GM19035 (cell line): ENCODE results near the gene MRC2.
"Not testable (repeated sequence)": the region's sequence is repeated elsewhere in the genome, so short reads cannot be mapped to it uniquely, and the experiment has no call there.

Source experiments
- ATAC-seq: cut with Tn5 transposase; IDR thresholded peaks from one replicate; pipeline ENCODE4 v1.9.1; 2021; ENCODE audit not compliant: unreplicated experiment

The MRC2 gene

DNA sequence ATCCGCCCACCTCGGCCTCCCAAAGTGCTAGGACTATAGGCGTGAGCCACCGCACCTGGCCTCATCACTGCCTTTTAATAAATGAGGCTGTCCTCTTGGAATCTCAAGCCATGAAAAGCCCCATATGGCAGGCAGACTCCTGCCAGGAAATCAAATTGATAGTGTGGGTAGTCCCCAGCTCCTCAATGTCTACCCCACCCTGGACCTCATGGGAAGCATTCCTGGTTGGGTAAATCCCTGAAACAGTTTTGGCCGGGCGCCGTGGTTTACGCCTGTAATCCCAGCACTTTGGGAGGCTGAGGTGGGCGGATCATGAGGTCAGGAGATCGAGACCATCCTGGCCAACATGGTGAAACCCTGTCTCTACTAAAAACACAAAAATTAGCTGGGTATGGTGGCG, 71.0 kb downstream of the MRC2 start:
- ATAC-seq, result not testable (repeated sequence)

DNA sequence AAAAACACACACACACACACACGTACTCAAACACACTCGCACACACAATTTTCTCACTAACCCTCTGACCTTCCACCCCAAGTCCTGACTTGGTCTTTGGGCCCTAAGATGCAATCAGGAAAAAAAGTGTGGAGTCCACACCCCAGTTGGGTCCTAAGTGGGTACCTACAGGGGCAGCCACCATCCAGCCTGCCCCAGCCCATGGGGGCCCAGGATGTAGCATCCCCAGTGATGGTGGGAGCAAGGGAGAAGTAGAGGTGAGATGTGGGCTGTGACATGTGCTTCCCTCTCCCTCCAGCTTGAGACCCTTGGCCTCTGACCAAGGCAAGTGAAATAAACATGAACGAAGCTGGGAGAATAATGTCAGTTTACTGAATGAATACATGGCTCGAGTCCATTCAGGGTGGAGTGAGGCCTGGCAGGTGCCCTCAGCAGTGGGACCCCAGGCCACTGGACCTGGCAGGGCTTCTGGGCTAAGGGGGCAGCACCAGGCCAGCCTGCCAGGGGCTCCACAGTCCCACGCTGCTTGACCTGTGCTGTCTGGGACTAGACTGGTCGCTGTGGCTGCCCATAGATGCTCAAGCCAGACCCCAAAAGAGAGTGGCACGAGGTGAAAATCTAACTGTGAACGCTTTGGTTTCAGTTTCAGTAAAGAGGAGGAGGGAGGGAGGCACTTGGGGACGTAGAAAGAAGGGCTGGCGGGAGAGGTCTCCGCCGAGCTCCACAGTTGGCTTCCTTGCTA, 73.7 kb downstream of the MRC2 start:
- no peak for ATAC-seq

DNA sequence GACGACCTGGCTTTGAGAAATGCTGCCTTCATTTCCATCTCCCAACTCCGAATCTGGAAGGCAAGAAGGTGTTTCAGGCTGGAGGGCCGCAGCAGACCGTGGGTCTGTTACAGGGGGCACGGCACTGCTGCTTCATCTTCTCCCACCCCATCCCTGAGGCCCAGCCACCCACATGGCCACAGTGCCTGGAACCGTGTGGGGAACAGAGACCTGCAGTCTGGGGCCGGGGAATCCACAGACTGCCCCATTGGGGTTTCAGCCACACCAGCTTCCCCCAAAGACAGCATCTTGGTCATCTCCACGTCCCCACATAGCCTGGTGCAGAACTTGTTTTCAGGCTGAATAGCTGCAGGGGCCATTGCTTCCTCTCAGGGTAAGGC, 74.2 kb downstream of the MRC2 start:
- no peak for ATAC-seq

DNA sequence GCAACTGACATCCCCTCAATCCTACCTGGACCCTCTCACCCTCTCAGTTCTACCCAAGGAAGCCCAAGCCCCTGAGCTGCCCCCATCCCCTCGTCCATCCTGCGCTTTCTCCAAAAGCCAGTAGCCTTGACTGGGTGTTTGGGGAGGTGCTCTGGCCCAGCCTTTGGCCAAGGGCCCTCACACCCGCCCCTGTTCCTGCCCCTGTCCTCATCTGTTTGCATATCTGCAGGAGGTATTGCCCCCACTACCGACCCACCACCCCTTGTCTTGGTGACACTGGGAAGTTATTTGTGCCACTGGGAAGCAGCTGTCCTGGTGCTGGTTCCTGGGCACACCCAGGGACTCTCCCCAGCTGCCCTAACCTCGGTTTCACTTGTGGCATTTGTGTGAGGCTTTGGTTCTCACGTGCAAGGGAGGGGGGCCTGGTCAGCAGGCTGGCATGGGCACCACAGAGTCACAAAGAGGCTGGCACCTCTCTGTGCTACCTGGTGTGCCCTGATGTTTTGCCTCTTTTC, 75.3 kb downstream of the MRC2 start:
- ATAC-seq, result no peak

DNA sequence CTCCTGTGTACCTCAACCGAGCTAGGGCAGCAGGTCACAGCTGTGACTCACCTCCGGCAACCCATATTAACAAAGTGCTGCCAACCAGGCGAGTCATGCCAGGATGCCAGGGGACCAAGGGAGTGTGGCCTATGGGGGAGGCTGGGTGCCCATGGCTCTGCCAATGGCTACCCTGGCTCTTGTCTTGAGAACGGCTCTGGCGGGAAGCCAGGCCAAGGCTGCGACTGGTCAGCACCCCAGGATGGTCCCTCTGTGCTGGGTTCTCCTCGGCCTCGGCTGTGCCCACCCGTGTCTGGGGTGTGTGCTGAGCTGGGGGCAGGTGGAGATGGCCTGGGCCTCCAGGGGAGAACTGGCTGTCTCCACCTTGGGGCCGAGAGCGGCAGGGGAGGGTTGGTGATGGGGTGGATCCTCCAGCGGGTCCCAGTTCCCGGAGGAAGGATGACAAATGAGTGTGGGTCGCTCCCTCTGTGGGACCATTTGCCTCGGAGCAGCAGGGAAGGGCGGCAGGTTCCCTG, 75.8 kb downstream of the MRC2 start:
- ATAC-seq, result peak; percentile 6

DNA sequence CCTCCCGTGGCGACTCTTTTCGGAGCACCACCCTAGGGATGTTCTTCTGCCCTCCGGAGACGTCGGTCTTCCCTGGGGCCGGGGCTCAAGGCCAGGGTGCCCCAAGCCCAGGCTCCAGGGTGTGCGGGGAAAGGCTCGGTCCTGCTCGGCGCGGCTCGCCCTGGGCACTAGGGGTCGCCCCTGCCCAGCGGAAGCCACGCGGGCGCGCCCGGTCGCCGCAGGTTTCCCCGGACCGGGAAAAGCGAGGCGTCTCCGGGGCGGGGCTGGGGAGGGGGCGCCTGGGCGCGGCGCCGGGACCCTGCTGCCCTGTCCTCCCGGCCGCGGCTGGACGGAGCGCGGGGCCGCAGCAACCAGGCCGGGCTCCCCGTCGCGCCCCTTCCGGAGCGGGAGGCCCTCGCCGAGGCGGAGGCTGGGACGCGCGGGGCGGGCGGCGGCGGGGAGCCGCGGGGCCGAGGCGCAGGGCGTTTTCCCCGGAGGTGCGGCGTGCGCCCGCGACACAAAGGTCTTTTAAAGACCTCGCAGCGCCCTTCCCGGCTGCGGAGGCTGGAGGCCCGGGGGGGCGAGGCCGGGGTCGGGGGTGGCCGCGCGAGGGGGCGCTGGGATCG, 76.4 kb downstream of the MRC2 start:
- peak; percentile 87 for ATAC-seq

DNA sequence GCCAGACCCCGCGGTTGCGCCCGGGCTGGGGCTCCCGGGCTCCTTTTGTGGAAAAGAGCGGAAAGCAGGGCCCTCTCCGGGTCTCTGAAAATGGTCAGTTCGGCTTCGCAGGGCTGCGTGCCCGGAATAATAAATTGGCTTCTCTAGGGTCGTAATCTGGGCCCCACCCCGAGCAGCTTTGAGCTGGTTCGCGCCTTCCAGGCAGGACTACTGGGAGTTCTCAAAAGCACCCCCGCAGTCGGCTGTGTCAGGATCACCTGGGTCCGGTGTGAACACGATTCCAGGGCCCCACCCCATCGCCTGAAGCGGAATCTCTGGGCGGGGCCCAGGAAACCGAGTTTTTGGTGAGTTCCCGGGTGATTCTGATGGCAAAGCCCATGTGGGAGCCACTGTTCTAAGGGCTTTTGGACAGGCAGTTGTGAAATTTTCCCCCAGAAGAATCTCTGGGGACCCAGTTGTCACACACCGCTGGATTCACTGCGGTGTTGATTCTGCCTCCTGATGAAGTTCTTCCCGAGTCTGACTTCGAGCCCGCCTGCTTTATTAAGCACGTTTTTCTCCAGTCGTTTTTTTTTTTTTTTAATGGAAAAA, 77.0 kb downstream of the MRC2 start:
- ATAC-seq, result no peak

DNA sequence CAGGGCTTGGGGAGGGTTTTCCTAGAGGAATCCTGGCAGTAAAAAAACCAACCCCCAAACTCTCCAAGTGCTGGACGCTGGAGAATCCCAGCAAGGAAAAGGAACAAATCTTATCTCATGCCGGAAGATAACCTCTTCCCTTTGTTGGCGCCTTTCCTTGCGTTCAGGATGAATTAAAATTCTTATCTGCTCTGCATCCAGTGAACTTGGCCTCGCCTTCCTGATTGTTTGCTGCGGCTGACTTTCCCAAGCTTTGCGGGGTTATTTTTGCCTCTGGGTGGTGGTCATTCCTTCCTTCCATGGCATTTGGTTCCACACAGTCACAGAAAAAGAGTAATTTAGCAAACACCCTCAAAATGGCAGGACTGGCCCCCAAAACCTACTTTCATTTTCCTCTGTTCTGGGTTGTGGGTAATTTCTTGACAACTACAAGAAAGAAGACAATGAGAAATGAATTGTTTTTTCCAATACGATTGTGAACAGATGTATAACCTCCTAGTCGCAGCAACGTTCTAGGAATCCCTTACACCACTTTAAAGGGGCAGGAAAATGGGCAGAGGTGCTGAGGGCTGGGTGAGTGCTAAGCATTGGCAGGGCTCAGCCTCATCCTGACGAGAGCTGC, 77.8 kb downstream of the MRC2 start:
- no peak for ATAC-seq

DNA sequence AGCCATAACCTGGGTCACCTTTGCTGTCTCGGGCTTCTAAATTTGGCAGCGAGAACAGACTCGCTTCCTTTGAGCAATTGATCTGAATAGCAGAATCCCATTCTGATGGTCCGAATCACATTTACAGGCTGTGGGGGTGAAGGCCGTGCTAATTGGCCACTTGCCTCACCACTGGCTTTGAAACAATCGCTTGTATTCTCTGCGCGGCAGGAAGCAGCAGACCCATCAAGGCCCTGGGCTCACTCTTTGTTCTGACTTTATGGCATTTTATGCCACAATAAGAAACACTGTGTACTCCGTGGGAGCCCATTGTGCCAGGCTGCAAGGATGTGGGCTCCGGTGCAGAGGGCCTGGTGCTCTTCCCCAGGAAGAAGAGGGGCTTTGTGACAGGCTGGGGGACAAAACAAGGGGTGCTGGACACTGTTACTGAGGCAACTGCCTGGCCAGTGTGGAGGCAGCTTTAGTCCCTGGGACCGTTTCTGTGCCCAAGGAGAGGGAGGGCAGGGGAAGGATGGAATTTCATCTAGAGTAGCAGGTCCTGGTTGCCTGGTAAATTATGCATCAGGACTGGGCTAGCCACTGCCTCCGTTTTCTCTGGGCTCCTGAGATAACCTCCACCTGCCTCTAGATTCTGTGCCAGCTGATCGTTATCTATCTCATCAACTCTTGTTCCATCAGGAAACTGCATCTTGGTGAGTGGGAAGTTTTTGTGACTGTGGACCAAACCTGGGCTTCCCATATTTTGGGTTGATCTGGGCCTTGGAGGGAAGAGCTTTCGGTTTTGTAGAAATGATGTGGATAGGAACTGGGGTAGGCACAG, 78.5 kb downstream of the MRC2 start:
- ATAC-seq, result no peak

DNA sequence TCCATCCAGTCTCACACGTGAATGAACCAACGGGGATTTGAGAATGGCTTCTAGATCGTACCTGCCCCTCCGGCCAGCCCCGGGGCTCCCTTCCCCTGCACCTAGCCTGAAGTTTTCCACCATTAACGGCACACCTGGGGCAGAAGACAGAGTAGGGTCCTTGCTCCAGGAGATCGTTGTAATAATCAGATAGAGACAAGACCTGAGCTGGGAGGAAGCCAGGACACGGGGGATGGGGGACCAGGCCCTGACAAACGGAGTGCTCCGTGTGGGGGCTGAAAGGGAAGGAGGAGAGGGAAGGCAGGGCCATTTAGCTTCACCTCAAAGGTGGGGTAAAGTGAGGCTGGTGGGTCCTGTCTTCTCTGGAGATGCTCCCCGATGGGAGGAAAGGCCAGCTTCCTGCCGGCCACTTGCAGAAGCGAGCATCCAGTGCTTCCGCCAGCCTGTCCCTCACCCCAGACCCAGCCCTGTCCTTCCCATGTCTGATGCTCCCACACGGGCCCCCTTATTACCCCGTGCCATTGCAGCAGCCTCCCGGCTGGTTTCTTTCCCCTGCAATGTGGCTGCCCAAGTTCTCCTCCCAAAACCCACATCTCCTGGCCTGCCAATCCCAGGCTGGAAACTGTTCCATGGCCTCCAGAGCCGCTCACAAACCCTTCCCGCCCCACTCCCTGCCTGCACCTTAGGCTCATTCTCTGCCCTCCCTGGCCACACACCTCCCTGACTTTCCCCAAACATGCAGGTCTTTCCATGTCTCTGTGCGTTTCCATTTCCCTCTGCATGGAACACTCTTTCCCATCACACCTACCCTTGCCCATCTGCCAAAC, 79.3 kb downstream of the MRC2 start:
- ATAC-seq, result no peak

DNA sequence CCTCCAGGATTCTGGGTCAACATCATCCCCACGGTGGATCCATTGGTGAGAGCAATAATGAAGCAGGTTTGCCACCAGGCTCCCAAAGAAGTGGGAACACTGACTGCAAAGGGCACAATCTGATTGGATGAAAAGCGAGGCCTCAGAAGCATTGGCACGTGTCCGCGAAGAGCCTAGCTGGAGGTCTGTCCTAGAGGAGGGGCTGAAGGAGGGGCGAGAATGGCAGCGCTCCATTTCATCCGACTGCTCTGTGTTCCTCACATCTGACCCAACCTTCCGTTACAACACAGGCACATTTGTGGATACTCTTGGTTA, 79.9 kb downstream of the MRC2 start:
- no peak for ATAC-seq

DNA sequence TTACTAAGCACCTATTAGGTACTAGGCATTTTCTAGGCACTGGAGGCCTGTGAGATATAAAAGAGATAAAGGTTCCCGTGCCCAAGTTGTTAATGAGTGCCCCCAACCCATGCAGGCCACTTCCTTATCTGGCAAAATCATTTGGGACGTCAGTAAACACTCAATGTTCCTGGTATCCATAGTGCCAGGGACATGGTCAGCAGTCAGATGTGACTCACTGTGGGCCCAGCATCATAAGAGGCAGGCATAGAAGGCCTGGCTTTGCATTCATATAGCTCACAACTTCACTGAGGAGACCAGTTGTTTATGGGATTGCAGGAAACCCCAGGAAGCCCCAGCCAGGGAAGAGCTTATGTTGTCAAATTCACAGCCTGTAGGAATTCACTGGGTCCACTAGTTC, 81.1 kb downstream of the MRC2 start:
- ATAC-seq, result no peak

DNA sequence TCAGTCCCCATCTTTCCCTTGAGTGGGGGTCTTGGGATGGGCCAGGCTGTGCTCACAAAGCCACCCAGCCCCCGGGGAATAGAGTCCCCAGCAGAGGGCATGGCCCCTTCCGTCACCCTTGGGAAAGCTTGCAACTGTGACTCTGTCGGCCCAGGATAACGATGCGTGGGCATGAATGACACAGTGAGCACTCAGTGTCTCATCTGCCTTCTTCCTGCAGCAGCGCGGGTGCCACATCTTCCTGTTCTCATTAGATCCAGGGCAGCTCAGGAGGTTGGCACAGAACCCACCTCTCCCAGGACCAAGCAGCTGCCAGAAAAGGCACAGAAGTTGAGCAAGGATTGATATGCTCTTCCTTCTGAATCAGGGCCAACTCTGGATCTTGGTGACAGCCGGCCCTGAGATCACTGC, 84.7 kb downstream of the MRC2 start:
- ATAC-seq, result no peak

DNA sequence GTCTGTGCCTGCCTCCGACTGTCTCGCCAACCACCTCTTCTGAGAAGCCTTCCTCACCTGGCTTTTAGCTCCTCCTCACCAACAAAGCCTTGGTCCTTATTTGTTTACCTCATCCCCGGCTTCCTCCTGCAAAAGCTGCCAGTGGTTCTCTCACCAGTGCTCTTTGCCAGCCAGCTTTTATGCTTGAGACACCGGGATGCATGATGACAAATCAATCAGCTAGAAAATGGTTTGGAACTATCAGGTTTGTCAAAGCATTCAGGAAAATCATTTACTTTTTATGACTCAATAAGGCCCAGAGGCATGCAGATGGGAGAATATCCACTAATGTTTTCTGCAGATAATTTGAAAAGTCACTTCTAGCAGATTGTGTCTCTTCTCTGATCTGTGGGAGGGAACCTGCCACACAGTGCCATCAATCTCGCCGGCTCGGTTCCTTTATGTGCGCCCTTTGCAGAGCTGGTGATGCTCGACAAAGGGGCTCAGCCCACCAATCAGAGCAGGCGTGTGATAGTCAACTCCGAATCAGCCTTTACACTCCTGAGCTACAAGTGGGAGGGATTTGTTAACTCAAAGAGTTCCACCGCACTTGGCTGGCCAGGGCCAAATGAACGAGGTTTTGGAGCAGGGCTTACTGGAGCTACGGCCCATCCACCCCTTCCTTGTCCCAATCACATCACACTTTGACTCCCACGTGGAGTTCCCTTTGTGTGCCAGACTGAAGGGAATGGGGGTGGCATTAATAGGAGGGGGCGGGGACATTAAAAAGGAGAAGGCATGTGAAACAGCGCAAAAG, 85.8 kb downstream of the MRC2 start:
- no peak for ATAC-seq

DNA sequence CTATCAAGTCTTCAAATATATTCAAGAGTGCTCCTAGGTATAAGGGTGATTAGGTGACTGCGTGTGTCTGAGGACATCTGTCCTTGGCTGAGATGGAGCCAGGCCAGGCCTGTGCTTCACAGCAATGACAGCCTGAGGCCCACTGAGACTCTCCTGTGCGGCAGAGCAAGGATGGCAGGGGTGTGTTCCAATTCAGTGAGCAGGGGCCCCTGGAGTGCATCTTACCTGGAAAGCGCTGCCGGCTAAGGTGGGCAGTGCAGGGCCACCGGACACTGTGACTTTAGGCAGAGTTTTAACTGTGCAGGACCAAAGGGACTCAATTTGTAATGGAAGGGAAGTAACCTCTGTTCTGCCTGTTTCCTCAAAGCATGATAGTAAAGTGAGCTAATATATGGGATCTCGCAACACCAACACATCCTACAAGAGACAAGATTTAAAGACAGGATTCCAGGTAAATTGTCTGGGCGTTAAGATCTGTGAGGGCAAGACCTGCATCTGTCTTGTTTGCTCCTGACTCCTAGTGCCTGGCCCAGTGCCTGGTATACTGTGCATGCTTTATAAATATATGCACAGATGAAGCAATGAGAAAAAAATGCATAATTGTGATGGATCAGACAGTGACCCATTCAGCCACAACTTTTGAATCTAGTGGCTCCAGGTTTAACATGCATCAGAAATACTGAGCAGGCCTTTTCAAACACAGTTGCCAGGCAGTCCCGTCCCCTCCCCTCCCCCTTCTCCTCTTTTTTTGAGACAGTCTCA, 86.7 kb downstream of the MRC2 start:
- ATAC-seq, result no peak

DNA sequence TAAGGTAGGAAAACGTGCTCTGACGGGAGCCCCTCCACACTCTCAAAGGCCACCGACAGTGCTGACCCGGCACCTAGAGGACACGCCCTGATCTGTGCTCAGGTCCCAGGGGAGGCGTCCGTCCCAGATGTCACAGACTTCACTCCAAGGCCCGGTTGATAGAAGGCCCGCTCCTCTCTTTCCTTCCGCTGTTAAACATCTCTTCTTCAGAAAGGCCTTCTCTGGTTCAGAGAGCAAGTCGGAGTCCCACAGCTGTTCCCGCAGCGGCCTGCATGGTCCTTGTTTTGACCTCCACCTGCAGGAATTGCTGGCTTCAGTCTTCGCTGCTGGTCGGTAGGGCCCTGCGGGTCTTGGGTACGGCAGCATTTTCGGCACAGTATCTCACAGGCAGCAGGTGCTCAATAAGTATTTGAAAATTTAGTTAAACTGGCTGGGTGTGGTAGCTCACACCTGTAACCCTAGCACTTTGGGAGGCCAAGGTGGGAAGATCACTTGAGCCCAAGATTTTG, 88.5 kb downstream of the MRC2 start:
- no peak for ATAC-seq

DNA sequence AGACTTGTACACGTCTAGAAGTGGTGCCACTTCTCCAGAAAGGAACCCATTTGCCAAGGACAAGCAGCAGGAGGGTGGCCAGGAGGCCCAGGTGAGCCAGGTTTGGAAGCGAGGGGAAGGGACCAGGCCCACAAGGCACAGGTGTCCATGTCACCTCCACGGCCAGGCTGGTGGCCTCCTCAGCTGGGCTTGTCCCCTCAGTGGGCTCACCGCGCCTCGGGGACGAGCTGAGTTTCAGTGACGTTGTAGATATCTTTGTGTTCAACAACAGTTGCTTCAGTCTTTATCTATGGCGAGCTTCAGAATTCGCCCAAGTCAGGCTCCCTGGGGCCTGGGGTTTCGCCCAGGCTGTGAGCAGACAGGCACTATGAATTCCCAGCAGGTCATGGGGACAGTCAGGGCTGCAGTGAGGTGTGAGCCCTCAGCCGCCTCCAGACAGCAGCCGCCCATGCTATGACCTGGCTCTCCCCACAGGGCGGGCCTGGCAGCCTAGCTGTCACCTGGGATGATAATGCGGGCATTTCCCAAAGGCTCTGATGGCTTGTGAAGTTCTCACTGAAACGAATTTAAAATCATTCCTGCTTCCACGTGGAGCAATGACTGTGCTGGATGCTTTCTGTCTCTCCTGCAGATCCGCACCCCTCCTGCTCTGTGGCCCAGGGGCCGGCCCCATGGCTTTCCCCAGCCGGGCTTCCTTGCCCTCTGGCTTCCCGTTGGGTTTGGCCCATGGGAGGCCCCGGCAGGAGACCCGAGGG, 89.5 kb downstream of the MRC2 start:
- no peak for ATAC-seq

DNA sequence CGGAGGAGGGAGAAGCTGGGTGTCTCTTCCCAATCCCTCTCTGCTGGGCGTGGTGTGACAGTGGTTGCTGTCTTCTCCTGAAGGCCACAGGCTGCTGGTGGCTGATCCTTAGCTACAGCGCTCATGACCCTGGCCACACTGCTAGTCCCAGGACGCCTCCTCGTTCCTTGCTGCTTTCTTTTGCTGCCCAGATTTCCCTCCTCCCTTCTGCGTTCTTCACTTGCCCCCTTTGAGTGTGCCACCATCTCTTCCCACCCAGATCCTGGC, 90.1 kb downstream of the MRC2 start:
- ATAC-seq, result no peak
